HG03097 (cell line): Measurements from ENCODE around the gene IRAK1.

ENCODE experiments used
- ATAC-seq: cut with Tn5 transposase; IDR thresholded peaks from one replicate; pipeline ENCODE4 v1.9.1; 2021; ENCODE audit not compliant: unreplicated experiment, low FRiP score

Gene IRAK1

GRCh38 chrX:154019633-154020528 is at the start of gene IRAK1:
Gene IRAK1, minus strand, starts transcription at chrX:154019902. Its CDS starts 90 bp downstream, at chrX:154019812.
- no peak for ATAC-seq

GRCh38 chrX:154068560-154068959 is 48.9 kb upstream of the IRAK1 start:
- ATAC-seq: no peak

- ATAC-seq: no peak
Measured at GRCh38 chrX:154064637-154065435, 45.1 kb upstream of the IRAK1 start.

- ATAC-seq: no peak
Measured at GRCh38 chrX:154063234-154063633, 43.5 kb upstream of the IRAK1 start.

GRCh38 chrX:154061801-154062200 is 42.1 kb upstream of the IRAK1 start:
- ATAC-seq: no peak

- ATAC-seq: no peak
Measured at GRCh38 chrX:154059729-154060245, 40.1 kb upstream of the IRAK1 start.

GRCh38 chrX:154059231-154059630 is 39.5 kb upstream of the IRAK1 start:
- no peak for ATAC-seq

GRCh38 chrX:154058214-154058997 is 38.7 kb upstream of the IRAK1 start:
- no peak for ATAC-seq

- no peak for ATAC-seq
Measured at GRCh38 chrX:154057791-154058190, 38.1 kb upstream of the IRAK1 start.

GRCh38 chrX:154056770-154057241 is 37.1 kb upstream of the IRAK1 start:
- no peak for ATAC-seq

- no peak for ATAC-seq
Measured at GRCh38 chrX:154051201-154051810, 31.6 kb upstream of the IRAK1 start.

GRCh38 chrX:154050113-154050495 is 30.4 kb upstream of the IRAK1 start:
- ATAC-seq: no peak

GRCh38 chrX:154049209-154050112 is 29.8 kb upstream of the IRAK1 start:
- no peak for ATAC-seq

GRCh38 chrX:154048398-154048797 is 28.7 kb upstream of the IRAK1 start:
- ATAC-seq: no peak

GRCh38 chrX:154046940-154047610 is 27.4 kb upstream of the IRAK1 start:
- ATAC-seq: no peak

- no peak for ATAC-seq
Measured at GRCh38 chrX:154046031-154046781, 26.5 kb upstream of the IRAK1 start.

- no peak for ATAC-seq
Measured at GRCh38 chrX:154044091-154044490, 24.4 kb upstream of the IRAK1 start.
